ENCODE results near the gene PCTP. TPM values are rescaled to one million over a fixed set of nuclear protein-coding genes. Genes with fewer than 3 reads are reported as not detected.

PCTP gene
- total RNA-seq = 9.0 and 10.3 TPM in 2 replicates

DNA sequence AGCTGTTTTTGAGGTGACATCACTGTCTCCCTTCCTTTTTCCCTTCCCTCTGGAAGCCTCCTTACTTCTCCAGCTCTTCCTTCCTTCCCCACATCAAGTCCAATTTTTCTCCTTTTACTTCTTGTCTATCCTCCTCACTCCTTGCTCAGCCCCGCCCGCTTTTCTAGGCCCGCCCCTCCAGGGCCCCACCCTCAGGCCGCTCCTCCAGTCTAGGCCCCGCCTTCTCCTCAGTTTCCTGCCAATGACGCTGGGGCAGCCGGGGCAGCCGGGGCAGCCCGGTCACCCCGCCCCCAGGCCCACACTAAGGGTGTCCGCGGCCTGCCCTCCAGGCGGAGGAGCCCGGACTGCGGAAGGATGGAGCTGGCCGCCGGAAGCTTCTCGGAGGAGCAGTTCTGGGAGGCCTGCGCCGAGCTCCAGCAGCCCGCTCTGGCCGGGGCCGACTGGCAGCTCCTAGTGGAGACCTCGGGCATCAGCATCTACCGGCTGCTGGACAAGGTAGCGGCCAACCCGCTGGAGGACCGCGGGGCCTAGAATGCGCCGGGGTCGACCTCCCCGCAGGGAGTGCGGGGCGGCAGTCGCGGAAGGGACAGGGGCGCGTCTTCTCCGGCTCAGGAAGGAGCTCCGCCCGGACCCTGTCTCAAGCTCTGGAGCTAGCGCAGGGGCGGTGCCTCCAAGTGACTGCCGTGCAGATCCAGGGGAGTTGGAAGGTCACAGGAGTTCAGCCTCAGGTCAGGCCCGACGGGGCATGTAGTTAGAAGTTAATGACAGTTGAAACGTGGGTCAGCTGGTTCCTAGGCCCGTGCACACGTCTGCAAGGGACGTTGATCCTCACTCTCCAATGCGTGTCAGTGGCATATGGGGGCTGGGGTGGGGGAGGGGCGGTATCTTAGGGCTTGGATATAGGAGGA, at the start of gene PCTP:
TSS of gene PCTP (plus strand) at position 302 of the 908 bp plus-strand sequence. CDS start at position 355, 53 bp downstream.

DNA sequence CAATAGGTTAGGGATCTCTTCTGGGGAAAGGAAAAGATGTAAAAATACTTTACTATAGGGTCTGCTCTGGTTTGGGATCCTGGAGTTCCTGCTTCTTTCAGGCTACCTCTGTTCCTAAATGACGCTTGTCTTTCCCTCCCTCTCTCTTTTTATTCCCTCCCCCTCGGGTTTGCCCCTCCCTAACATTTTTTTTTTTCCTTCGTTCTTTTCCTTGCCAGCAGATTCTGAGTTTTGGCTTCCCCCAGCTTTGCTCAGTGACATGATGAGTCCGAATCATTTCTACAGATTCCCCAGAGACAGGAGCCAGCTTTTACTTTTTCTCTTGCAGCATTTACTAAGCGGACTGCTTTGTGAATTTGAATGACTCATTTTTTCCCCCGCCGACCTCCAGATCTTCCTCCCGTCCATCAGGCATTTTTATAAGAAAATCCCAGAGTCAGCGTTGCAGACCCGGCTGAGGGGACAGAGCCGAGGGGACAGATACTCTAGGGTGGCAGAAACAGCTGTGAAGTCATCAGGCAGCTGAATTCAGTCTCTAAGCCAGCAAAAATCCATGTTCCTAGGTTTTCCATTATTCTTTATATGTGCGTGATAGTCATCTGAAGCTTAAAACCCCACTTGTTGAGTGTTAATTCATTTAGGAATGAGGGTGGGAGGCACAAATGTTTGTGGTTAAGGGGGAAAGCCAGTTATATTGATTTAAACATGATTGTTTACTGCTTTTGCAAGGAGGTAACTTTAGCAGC, 27.9 kb upstream of the PCTP start, which contains the start of gene TMEM100:
TSS of gene TMEM100 (minus strand) at position 123 of the 746 bp plus-strand sequence. CDS start 1,794 bp downstream, outside the sequence.

Other genes with a start within 250 kb of the PCTP start
- gene SMIM36, start 239.6 kb upstream of the PCTP start, total RNA-seq = not detected in 2 replicates
- 0.07 and 3.1 TPM in 2 replicates for gene TMEM100, start 28.2 kb upstream of the PCTP start, total RNA-seq

Measured in smooth muscle cell of the pulmonary artery (primary cell).